Measurements from ENCODE around the gene KLF15. TPM values are rescaled to one million over a fixed set of nuclear protein-coding genes. Genes with fewer than 3 reads are reported as not detected.

The KLF15 gene
- total and polyA plus RNA-seq, 2 of the 8 experiments (the other 6 are each of a cell fraction or from before 2014, with no cell fraction given) = 15.7 to 19.5 TPM

DNA sequence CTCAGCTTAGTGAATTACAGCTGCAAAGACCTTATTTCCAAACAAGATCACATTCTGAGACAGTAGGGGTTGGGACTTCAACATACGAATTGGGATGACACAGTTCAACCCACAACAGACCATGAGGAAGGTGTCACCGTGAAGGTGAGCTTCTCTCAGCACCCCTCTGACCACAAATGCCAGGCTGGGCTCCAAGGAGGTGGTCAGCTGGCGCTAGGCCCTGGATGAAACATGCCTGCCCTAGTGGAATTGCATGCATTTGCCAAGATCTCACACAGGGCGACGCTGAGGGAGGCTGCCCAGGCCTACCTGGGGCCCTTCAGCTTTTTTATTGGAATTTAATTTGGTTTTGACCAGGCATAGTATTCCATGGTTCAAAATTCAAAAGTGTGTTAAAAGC lies 39.3 kb upstream of the KLF15 start:
- no peak overlapping the region for H2BK5ac ChIP-seq (ENCODE audit: low read depth, low read length)
- no peaks in the 10 kb centered on the region for H3K36me3 ChIP-seq (ENCODE audit: control insufficient read depth in 2 of 4, insufficient read depth in 4 of 4, low read length in 3 of 4)
- H3K4me3 ChIP-seq (ENCODE audit: extremely low read depth in 1 of 4, insufficient read depth in 2 of 4, low read depth in 3 of 4, low read length in 4 of 4) = no peak overlapping the region
- H2AFZ ChIP-seq (ENCODE audit: low read length) = no peak overlapping the region
- ChIA-PET POLR2A (ENCODE audit: partially characterized antibody) (interaction anchor here (0.7 kb wide), 1 partner anchor 79 kb away, joined by 3 read pairs; the partner anchor contains the start of gene ZXDC), CTCF (ENCODE audit: partially characterized antibody) (interaction anchor here (0.8 to 3.1 kb wide), 7 partner anchors 9 to 263 kb away, joined by 3 to 11 read pairs (median 3); no protein-coding TSS in a partner anchor)
- peaks cover 9 to 31% (median 29%) of the 10 kb centered on the region in 4 experiments for H3K27me3 ChIP-seq (replicated peaks in 1 of 4; ENCODE audit: control insufficient read depth in 3 of 4, extremely low read depth in 1 of 4, insufficient read depth in 3 of 4, low read length in 3 of 4)
- no peaks in the 10 kb centered on the region for H3K9me3 ChIP-seq (ENCODE audit: insufficient read depth in 2 of 2, low read depth in 1 of 2, low read length in 1 of 2)
- no peaks in the 10 kb centered on the region for H4K20me1 ChIP-seq (replicated peaks in 1 of 2; ENCODE audit: control insufficient read depth in 1 of 2, insufficient read depth in 2 of 2, low read length in 2 of 2)
- peaks cover 0 to 7% (median 1%) of the 10 kb centered on the region in 4 experiments; a peak in 3 of 7 replicates for H3K4me1 ChIP-seq (replicated peaks in 1 of 4; ENCODE audit: control insufficient read depth in 3 of 4, insufficient read depth in 4 of 4, low read length in 3 of 4)
- FAIRE-seq (no peak), DNase-seq (ENCODE audit: low read depth in 1 of 2, low spot score in 2 of 2) (no peak)
- 0 out of 2 replicates have a peak overlapping the region, but pooled peaks have one; percentile 46 for H2BK15ac ChIP-seq (ENCODE audit: low read length)
- no peak overlapping the region for H3K4ac ChIP-seq (replicated peaks; ENCODE audit: insufficient read length, low read depth, low read length)
- no peak overlapping the region for H3K14ac ChIP-seq (ENCODE audit: insufficient read length)
- no peak overlapping the region for H3K23ac ChIP-seq (ENCODE audit: insufficient read length)
- H3K23me2 ChIP-seq (ENCODE audit: low read depth, low read length) = peaks cover 3% of the 10 kb centered on the region; the same call in 1 of the 2 replicates
- H4K8ac ChIP-seq (ENCODE audit: extremely low read depth, insufficient read depth, low read length) = no peak overlapping the region
- H2BK12ac ChIP-seq (ENCODE audit: low read depth, low read length) = peak overlapping the region; percentile 27; the same call in 1 of the 2 replicates
- H3K79me1 ChIP-seq (ENCODE audit: low read depth, low read length) = no peaks in the 10 kb centered on the region
- 91% methylated on average over 5 of the region's 5 CpGs; no CpG with 5 or more reads in 1 of the 2 experiments for WGBS, 2 experiments (ENCODE audit: extremely low coverage in 1 of 2, insufficient coverage in 1 of 2, insufficient read length in 1 of 2, insufficient replicate concordance in 2 of 2, low coverage in 1 of 2, low lambda C conversion rate in 2 of 2, missing lambda C conversion rate in 1 of 2)
- H3K4me2 ChIP-seq (ENCODE audit: insufficient read depth in 1 of 2, low read depth in 2 of 2, low read length in 2 of 2) = no peak overlapping the region
- H3K79me2 ChIP-seq (ENCODE audit: control insufficient read depth in 1 of 2, insufficient read depth in 2 of 2, low read length in 2 of 2) = no peaks in the 10 kb centered on the region
- no peak overlapping the region for H3K9ac ChIP-seq (replicated peaks in 1 of 4; ENCODE audit: extremely low read depth in 1 of 4, low read depth in 3 of 4, low read length in 3 of 4)
- H4K91ac ChIP-seq (replicated peaks; ENCODE audit: insufficient read length, low read length) = no peak overlapping the region
- H2BK120ac ChIP-seq (replicated peaks; ENCODE audit: low read depth, low read length) = no peak overlapping the region
- no peak overlapping the region for H3K18ac ChIP-seq (ENCODE audit: extremely low read depth, low read length)
- no peak overlapping the region for H3K56ac ChIP-seq (replicated peaks; ENCODE audit: insufficient read length, low read depth, low read length)
- H2BK20ac ChIP-seq (ENCODE audit: low read length) = no peak overlapping the region
- no peak overlapping the region; the same call in 1 of the 2 replicates for H2AK5ac ChIP-seq (ENCODE audit: low read depth, low read length)
- H4K5ac ChIP-seq (ENCODE audit: insufficient read length, low read depth, low read length) = no peak overlapping the region
- H3K27ac ChIP-seq (ENCODE audit: low read depth, low read length) = no peak overlapping the region
- TF ChIP-seq, protein P1, sequence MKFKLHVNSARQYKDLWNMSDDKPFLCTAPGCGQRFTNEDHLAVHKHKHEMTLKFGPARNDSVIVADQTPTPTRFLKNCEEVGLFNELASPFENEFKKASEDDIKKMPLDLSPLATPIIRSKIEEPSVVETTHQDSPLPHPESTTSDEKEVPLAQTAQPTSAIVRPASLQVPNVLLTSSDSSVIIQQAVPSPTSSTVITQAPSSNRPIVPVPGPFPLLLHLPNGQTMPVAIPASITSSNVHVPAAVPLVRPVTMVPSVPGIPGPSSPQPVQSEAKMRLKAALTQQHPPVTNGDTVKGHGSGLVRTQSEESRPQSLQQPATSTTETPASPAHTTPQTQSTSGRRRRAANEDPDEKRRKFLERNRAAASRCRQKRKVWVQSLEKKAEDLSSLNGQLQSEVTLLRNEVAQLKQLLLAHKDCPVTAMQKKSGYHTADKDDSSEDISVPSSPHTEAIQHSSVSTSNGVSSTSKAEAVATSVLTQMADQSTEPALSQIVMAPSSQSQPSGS (IDR thresholded peaks at IDR 0.05; ENCODE audit: low read length) = no peak
- TF ChIP-seq, protein P2, sequence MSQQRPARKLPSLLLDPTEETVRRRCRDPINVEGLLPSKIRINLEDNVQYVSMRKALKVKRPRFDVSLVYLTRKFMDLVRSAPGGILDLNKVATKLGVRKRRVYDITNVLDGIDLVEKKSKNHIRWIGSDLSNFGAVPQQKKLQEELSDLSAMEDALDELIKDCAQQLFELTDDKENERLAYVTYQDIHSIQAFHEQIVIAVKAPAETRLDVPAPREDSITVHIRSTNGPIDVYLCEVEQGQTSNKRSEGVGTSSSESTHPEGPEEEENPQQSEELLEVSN (IDR thresholded peaks at IDR 0.05) = no peak
- TF ChIP-seq TAF1 (IDR thresholded peaks at IDR 0.05; ENCODE audit: low read depth, low read length) = no peak
- no peak for TF ChIP-seq BCL11A (IDR thresholded peaks at IDR 0.05; ENCODE audit: low read depth in 2 of 2, low read length in 2 of 2)
- no peak for TF ChIP-seq BRCA1 (IDR thresholded peaks at IDR 0.05; ENCODE audit: low read depth, low read length)
- TF ChIP-seq SIX5 (IDR thresholded peaks at IDR 0.05; ENCODE audit: low read depth, low read length) = no peak
- TF ChIP-seq RFX5 (IDR thresholded peaks at IDR 0.05; ENCODE audit: borderline replicate concordance, low read depth, low read length) = no peak
- no peak for TF ChIP-seq NANOG (IDR thresholded peaks at IDR 0.05; ENCODE audit: insufficient read depth, low read depth, low read length, poor library complexity, severe bottlenecking)
- no peak for TF ChIP-seq KDM4A (IDR thresholded peaks at IDR 0.05; ENCODE audit: low read depth, low read length, severe bottlenecking)
- no peak for TF ChIP-seq SAP30 (IDR thresholded peaks at IDR 0.05; ENCODE audit: insufficient read depth, insufficient replicate concordance, low read length)
- TF ChIP-seq SP4 (IDR thresholded peaks at IDR 0.05; ENCODE audit: low read length) = no peak

Measured in H1 (cell line).